Inflammatory macrophage treated with lipopolysaccharide for 4 hours (primary cell): ENCODE data around the gene ATP2A1.
"Not testable (repeated sequence)": the region's sequence is repeated elsewhere in the genome, so short reads cannot be mapped to it uniquely, and the experiment has no call there.

ENCODE experiments used
- DNase-seq: peaks from one replicate; pipeline ENCODE4 v3.0.0-alpha.2; 2020

ATP2A1 gene

GRCh38 chr16:28938721-28939120, 60.4 kb downstream of the ATP2A1 start:
- no peak for DNase-seq

GRCh38 chr16:28939825-28940224, 61.5 kb downstream of the ATP2A1 start:
- not testable (repeated sequence) for DNase-seq

- DNase-seq = no peak
These were observed 65.0 kb downstream of the ATP2A1 start for GRCh38 chr16:28943281-28943680.

- no peak for DNase-seq
These were observed 68.4 kb downstream of the ATP2A1 start for GRCh38 chr16:28946681-28947080.

DNA sequence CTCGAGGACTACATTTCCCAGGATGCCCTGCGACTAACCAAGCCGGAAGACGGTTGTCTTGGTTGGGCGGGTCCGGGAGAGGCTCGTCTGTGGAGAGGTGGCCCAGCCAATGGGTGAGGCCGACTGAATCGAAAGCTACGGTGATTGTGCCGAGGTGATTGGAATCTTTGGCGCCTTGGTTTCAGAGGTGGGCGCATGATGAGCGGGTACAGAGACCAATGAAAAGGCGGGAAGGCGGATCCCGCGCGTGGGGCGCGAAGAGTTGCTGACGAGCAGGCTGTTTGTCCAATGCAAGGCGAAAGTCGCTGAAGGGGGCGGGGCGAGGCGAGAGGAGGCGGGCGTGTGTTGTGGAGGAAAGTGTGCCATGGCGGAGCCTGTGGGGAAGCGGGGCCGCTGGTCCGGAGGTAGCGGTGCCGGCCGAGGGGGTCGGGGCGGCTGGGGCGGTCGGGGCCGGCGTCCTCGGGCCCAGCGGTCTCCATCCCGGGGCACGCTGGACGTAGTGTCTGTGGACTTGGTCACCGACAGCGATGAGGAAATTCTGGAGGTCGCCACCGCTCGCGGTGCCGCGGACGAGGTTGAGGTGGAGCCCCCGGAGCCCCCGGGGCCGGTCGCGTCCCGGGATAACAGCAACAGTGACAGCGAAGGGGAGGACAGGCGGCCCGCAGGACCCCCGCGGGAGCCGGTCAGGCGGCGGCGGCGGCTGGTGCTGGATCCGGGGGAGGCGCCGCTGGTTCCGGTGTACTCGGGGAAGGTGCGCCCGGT, 72.5 kb downstream of the ATP2A1 start, which contains the start of gene NFATC2IP:
TSS of gene NFATC2IP (plus strand) at position 290 of the 762 bp plus-strand sequence. CDS start at position 365, 75 bp downstream.
- DNase-seq = peak; percentile 100

DNA sequence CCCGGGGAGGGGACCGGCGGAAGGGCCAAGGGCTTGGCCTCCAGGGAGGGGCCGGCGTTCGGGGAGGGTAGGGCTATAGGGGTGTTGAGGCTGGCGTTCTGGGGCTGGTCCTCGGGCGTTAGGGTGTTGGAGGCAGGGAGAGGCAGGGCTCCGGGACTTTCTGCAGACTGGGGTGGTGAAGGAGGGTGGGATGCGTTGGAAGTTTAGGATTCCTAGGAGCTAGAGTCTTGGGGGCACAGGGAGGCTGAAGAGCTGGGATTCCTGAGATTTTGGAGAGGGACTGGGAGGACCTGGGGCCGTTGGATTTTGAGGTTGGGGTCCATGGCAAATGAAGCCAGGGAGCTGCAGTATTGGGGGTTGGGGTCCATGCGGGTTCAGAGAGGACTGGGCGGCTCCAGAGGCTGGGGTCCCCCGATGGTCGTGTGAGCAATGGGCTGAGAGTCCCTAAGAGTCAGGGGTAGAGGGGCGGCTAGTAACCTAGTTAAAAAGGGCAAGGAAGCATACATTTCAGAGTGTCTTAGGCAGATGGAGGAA, 73.2 kb downstream of the ATP2A1 start:
- DNase-seq = no peak
